ENCODE data around the gene VMO1.

The VMO1 gene

DNA sequence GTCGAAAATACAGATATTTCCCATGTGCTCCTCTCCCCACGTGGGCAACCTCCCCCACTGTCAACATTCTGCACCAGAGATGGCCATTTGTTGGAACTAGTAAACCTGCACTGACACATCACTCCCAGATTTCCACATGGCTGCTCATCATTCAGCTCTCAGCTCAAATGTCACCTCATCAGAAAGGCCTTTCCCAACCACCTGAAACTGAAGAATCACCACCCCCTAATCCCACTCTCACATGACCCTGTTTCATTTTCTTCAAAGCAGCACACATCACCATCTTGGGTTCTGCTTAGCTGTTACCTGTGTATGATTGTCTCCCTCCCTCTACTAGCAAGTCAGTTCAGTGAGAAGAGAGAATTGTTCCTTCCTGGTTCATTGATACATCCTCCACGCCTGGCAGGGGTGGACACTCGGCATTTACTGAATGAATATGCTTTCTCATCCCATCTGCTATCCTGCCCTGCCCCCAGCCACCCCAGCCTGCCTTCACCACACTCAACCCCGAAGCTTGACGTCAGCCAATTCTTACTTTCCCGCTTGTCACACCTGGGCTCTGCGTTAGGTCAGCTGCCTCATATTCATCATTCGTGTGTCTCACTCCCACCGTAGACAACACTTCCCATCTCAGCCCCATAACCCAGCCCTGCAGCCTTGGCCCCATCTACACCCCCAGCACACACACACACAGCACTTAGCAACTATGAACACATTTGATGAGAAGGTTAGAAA is 14.5 kb upstream of the VMO1 start:
- DNase-seq (ENCODE audit: low read depth in 2 of 2): no peak

DNA sequence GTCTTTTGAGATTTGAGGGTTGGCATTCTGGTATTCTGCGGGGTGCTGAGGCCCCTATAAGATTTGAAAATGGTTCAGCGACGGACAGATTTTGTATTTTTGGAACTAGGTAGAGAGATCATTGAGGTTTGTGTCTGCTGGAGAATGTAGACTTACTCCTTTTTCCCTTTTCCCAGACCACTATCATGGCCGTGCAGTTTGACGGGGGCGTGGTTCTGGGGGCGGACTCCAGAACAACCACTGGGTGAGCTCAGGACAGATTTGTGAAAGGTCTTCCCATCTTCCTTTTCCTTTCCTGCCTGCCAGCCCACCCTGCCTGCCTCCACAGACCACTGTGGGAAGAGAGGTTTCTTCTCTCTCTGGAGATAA is 10.4 kb upstream of the VMO1 start:
- no peak for DNase-seq (ENCODE audit: low read depth in 2 of 2)

GRCh38 chr17:4795168-4795567 is 9.0 kb upstream of the VMO1 start:
- DNase-seq (ENCODE audit: low read depth in 2 of 2): no peak

- no peak for DNase-seq (ENCODE audit: low read depth in 2 of 2)
Measured at GRCh38 chr17:4790705-4791088, 4.5 kb upstream of the VMO1 start.

DNA sequence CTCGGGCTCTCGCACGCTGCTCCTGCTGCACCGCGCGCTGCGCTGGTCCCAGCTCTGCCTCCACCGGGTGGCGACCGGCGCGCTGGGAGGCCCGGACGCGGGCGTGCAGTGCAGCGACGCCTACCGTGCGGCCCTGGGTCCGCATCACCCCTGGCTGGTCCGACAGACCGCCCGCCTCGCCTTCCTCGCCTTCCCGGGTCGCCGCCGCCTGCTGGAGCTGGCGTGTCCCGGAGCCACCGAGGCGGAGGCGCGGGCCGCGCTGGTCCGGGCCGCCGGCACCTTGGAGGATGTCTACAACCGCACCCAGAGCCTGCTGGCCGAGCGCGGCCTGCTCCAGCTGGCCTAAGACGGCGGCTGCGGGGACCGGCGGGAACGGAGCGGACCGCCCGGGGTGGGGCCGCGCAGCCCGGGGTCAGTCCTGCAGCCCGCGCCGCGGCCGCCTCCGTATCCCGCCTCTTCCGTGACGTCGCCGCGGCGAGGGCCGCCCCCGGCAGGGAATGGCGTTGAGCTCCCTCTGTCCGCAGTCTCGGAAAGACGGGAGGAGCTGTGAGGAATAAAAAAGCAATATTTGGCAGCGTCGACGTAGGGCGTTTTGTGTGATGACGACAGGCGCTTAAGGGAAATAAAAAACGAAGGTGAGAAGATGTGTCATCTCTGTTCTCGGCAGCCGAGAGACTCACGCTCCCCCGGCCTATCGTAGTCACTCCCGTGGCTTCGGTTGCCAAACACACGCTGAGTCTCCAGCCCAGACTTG is 4.0 kb upstream of the VMO1 start:
- DNase-seq (ENCODE audit: low read depth in 2 of 2): peak; percentile 75 to 80

GRCh38 chr17:4789701-4789950 is 3.5 kb upstream of the VMO1 start:
- DNase-seq (ENCODE audit: low read depth in 2 of 2): no peak

- DNase-seq (ENCODE audit: low read depth in 2 of 2): no peak
Measured at GRCh38 chr17:4788807-4789700, 2.9 kb upstream of the VMO1 start, which contains the start of gene GLTPD2. GLTPD2 (plus strand) TSS chr17:4788964; CDS start chr17:4789012, 48 bp downstream.

DNA sequence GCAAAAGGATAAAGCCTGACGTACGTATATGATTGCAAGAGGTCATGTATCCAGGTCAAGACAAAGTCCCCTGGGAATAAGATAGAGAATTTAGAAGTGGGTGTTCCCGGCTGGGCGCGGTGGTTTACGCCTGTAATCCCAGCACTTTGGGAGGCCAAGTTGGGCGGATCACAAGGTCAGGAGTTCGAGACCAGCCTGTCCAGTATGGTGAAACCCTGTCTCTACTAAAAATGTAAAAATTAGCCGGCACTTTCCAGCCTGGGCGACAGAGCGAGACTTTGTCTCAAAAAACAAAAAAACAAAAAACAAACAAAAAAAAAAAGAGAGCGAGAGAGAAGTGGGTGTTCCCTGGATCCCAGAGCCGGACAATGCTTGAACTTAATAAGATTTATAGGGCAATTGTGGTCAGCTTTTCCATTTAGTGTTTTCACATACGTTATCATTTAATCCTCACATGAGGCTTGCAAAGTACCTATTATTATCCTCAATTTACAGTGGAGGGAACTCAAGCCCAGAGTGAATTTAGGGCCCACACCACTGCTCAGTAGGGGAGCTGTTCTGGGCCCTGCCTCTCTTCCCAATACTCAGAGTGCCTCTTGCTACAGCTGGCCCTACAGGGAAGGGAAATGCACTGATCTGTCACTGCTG is 2.1 kb upstream of the VMO1 start:
- DNase-seq (ENCODE audit: low read depth in 2 of 2): no peak

DNA sequence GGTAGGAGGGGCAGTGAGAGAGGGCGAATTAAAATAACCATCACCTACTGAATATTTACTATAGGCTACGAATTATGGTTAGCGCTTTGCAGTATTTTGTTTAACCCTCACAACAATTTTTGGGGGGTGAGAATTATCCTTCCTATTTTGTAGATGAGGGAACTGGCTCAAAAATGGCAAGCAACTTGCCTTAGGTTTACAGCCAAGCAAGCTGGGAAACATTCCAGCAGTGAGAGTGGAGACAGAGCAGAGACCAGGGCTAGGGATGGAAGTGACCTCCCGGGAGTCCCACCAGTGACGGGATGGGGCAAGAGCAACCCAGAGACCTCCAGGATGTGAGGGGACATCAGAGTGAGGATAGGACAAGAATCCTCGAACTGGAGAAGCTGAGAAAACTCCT is 352 bp upstream of the VMO1 start:
- no peak for DNase-seq (ENCODE audit: low read depth in 2 of 2)

DNA sequence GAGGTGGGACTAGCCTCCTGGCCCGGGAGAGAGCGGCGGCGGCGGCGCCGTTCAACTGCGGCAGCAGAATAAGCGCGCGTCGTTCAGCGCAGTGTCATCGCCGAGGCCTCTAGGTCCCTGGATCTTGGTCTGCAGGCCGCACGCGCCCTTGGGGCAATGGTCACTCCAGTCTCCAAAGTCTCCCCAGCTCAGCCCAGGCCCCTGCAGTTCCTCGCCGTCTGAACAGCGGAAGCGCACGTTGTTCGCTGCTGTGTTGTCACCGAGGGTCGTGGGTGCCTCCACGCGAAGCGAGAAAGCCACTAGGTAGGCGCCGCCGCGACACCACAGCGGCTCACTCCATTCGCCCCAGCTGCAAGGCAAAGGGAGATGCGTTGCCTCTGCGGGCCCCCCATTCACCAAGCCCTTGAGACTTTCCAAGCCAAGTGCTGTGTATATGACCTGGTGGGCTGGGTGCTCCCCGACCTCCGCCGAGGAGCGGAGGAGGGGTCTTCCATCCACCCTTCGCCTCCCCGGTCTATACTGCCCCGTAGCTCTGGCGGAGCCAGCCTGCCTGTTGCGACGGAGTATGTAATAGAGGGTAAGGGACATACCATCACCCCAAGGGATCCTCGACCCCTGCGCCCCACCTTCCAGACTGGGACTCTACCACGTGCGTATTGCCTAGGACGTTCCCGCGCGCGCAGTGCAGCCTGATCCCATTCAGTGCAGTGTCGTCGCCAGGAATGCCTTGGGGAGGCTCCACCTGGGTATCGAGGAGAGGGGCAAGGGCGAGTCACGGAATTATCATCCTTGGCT is 656 bp downstream of the VMO1 start:
- DNase-seq (ENCODE audit: low read depth in 2 of 2): no peak

DNA sequence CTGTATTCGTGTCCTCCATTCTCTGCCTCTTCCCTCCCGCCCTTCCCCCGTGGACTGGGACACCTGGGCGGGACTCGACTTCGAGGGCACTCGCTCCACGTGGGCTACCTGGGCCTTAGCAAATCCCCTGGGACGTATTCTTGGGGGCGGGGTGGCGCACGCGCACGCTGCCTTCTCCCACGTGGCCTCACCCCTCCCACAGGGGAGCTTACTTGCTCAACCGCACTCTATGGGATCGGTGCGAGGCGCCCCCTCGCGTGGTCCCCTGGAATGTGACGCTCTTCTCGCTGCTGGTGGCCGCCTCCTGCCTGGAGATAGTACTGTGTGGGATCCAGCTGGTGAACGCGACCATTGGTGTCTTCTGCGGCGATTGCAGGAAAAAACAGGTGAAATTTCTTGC is 3.5 kb downstream of the VMO1 start:
- no peak for DNase-seq (ENCODE audit: low read depth in 2 of 2)

- DNase-seq (ENCODE audit: low read depth in 2 of 2): no peak
Measured at GRCh38 chr17:4780325-4780955, 5.7 kb downstream of the VMO1 start.

GRCh38 chr17:4777969-4778760 is 8.0 kb downstream of the VMO1 start:
- no peak for DNase-seq (ENCODE audit: low read depth in 2 of 2)

DNA sequence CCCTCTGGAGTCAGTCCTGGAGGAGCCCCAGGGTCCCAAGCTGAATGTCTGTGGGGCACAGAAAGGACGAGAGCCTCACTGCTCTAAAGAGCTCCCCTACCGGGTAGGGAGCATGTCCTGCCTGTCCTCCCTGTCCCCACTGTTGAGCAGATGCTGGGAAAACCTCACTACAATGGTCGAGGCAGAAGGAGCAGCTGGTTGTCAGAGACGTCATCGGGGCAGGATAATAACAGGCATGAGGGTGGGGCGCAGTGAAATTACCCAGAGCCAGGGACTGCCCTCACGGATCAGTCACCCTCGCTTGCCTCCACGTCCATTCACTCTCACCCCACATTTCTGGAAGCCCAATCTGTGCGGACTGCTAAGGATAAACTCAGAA is 13.9 kb downstream of the VMO1 start:
- no peak for DNase-seq (ENCODE audit: low read depth in 2 of 2)

DNA sequence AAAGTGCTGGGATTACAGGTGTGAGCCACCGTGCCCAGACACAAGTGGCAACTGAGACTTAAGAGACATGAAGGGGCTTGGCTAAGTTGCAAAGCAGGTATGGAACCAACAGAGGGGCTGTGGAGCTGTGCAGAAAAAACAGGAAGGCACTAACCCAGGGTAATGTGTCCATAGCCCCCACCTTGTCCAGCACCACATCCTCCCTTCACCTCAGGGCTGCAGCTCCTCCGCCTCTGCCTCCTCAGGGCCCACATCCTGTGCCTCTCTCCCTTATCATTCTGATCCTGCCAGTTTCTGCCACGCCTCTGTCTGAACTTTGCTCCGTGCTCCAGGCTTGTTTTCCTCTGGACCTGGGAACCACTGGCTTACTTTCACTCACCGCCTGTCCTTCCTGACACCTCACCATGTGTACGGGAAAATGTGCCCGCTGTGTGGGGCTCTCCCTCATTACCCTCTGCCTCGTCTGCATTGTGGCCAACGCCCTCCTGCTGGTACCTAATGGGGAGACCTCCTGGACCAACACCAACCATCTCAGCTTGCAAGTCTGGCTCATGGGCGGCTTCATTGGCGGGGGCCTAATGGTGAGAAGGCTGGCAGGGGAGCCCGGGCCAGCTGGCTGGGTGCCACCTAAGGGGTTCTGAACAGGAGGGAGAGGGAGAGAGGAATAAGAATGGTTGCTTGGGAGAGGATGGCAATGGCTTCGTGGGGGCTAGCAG is 14.5 kb downstream of the VMO1 start, which contains the start of gene TM4SF5:
TSS of gene TM4SF5 (plus strand) at position 368 of the 716 bp plus-strand sequence. CDS start at position 405, 37 bp downstream.
- DNase-seq (ENCODE audit: low read depth in 2 of 2): no peak

DNA sequence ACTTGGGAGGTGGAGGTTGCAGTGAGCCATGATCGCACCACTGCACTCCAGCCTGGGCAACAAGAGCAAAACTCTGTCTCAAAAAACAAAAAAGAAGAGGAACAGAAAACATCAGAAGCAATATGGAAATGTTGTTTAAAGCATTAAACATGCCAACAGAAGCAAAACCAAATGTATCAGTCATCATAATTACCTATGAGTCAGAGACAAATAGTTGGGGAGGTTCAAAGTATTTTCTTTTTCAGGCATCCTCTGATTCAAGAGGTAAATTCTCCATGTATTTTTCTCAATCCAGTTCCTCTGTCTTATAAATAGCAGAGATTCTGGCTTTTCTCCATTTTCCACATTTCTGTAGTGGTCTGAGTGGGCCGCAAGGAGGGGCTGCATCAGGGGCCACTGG is 16.5 kb downstream of the VMO1 start:
- DNase-seq (ENCODE audit: low read depth in 2 of 2): no peak

DNA sequence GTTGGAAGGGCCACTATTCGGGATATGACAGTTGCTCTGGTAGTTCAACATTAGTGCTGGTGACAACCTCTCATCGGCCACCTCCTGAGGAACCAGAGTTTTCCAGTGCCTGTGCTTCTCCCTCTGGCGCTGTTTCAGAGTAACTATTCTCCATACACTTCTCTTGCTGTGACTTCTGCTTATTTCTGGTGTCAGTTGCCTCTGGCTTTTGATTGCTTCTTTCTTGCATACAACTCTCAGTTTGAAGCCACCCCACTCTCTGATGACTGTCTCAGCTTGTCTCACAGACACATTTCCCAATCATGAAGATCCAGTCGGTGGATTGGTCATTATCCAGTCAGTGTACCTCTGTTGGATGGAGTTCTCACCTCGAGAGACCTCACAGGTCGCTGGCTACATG is 17.9 kb downstream of the VMO1 start:
- no peak for DNase-seq (ENCODE audit: low read depth in 2 of 2)

- DNase-seq (ENCODE audit: low read depth in 2 of 2): no peak
Measured at GRCh38 chr17:4766723-4767122, 19.4 kb downstream of the VMO1 start.

DNA sequence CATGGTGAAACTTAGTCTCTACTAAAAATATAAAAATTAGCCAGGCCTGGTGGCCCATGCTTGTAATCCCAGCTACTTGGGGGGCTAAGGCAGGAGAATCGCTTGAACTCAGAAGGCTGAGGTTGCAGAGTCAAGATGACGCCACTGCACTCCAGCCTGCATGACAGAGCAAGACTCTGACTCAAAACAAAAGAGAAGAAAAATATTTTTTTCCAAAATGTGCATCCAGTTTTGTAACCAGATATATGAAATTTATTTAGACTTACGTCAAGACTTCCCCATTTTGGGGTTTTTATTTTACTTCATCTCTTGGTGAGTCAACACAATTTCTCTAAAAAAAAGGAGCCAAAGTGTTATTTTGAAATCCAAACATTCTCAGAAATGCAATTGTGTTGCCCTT is 20.0 kb downstream of the VMO1 start:
- DNase-seq (ENCODE audit: low read depth in 2 of 2): no peak
